ENCODE results near the gene NYNRIN. TPM values are rescaled to one million over a fixed set of nuclear protein-coding genes. Genes with fewer than 3 reads are reported as not detected.

Gene NYNRIN
- total RNA-seq, 1 experiment from 2014 or later, result 18.7 TPM

GRCh38 chr14:24463017-24463883 lies 64.4 kb downstream of the NYNRIN start:
- no peak for TF ChIP-seq CTCF (conservative IDR thresholded peaks at IDR 0.05)
- H4K91ac ChIP-seq (ENCODE audit: insufficient read length, low read depth, low read length), result no peak overlapping the region

More at GRCh38 chr14:24463017-24463883, 64.4 kb downstream of the NYNRIN start:
- H3K27me3 ChIP-seq (ENCODE audit: insufficient read depth, low read length), result no peaks in the 10 kb centered on the region
- Mint-ChIP-seq H3K4me3 (no peak overlapping the region), H3K9me3 (no peaks in the 10 kb centered on the region), H3K27me3 (ENCODE audit: low read depth) (peaks cover 3% of the 10 kb centered on the region), H3K36me3 (ENCODE audit: insufficient read depth in 1 of 3, low read depth in 3 of 3) (no peaks in the 10 kb centered on the region; a peak in 1 of 7 replicates), H3K4me1 (no peaks in the 10 kb centered on the region), H3K27ac (no peak overlapping the region)
- H2BK15ac ChIP-seq (ENCODE audit: low read depth, low read length), result no peak overlapping the region
- no peak overlapping the region for H4K5ac ChIP-seq (ENCODE audit: insufficient read length, low read depth, low read length)
- H3K9ac ChIP-seq (ENCODE audit: extremely low read depth, insufficient read length, low read length), result no peak overlapping the region
- H2BK12ac ChIP-seq (ENCODE audit: insufficient read length, low read depth, low read length), result no peak overlapping the region
- H3T11ph ChIP-seq (ENCODE audit: low read length), result no peak overlapping the region
- WGBS (ENCODE audit: extremely low coverage, insufficient read length, low lambda C conversion rate), result no CpG with 5 or more reads among the region's 5 CpGs
- no peaks in the 10 kb centered on the region for H3K79me2 ChIP-seq (ENCODE audit: insufficient read depth, low read length)
- no peak overlapping the region for H2BK5ac ChIP-seq (ENCODE audit: insufficient read length, low read length)
- H3K4me1 ChIP-seq (ENCODE audit: insufficient read depth, low read length), result no peaks in the 10 kb centered on the region
- H3K79me1 ChIP-seq (ENCODE audit: insufficient read depth, low read depth, low read length, poor library complexity, severe bottlenecking), result no peaks in the 10 kb centered on the region
- no peak overlapping the region for H2BK20ac ChIP-seq (ENCODE audit: low read depth, low read length, poor library complexity, severe bottlenecking)
- H3K18ac ChIP-seq (ENCODE audit: insufficient read length, low read depth, low read length), result no peak overlapping the region
- H3K23me2 ChIP-seq (ENCODE audit: insufficient read length, low read depth, low read length, poor library complexity, severe bottlenecking), result no peaks in the 10 kb centered on the region
- H3K9me3 ChIP-seq (ENCODE audit: control insufficient read depth, low read depth, low read length), result no peaks in the 10 kb centered on the region
- H2BK120ac ChIP-seq (ENCODE audit: low read depth, low read length, poor library complexity, severe bottlenecking), result no peak overlapping the region
- H3K4me2 ChIP-seq (ENCODE audit: insufficient read depth, insufficient read length, low read length), result no peak overlapping the region
- no peak overlapping the region for H4K8ac ChIP-seq (replicated peaks; ENCODE audit: insufficient read length, low read depth, low read length)
- H2AK5ac ChIP-seq (ENCODE audit: insufficient read length, low read length), result no peak overlapping the region
- no peak overlapping the region for H3K27ac ChIP-seq (ENCODE audit: insufficient read length, low read depth, low read length)
- no peak overlapping the region for H3K56ac ChIP-seq (ENCODE audit: insufficient read length, low read depth, low read length)
- no peak for DNase-seq
- no peak overlapping the region for H3K23ac ChIP-seq (ENCODE audit: insufficient read length, low read depth, low read length)
- no peak overlapping the region for H3K4ac ChIP-seq (ENCODE audit: low read depth, low read length)
- no peak overlapping the region for H3K14ac ChIP-seq (ENCODE audit: insufficient read depth, low read length)
- H2AFZ ChIP-seq (ENCODE audit: low read length), result no peak overlapping the region
- no peaks in the 10 kb centered on the region for H4K20me1 ChIP-seq (ENCODE audit: control insufficient read depth, insufficient read depth, insufficient read length)
